WERI-Rb-1 (cell line): Measurements from ENCODE around the gene CARHSP1.
"Not testable (repeated sequence)": the region's sequence is repeated elsewhere in the genome, so short reads cannot be mapped to it uniquely, and the experiment has no call there.

ENCODE experiments used
- DNase-seq: peaks from one replicate; pipeline ENCODE4 v3.0.0-alpha.2; 2020
- H3K27ac ChIP-seq: fragments of 250-450 bp; sonication (Bioruptor Pico); 2 replicates; pipeline ENCODE4 v1.5.1; 2020; ENCODE audit warnings: mild to moderate bottlenecking, moderate library complexity
- H3K27me3 ChIP-seq: fragments of 250-450 bp; sonication (Bioruptor Pico); 2 replicates; pipeline ENCODE4 v1.5.1; 2021; ENCODE audit warnings: mild to moderate bottlenecking, low read depth, moderate library complexity; ENCODE audit not compliant: insufficient read depth, severe bottlenecking
- H3K36me3 ChIP-seq: fragments of 250-450 bp; sonication (Bioruptor Pico); 2 replicates; pipeline ENCODE4 v1.5.1; 2020; ENCODE audit warnings: mild to moderate bottlenecking, moderate library complexity
- H3K4me3 ChIP-seq: 2 replicates; pipeline ENCODE4 v1.5.1; 2011; ENCODE audit warnings: low read depth, mild to moderate bottlenecking, control low read depth, low read length
- H3K9me3 ChIP-seq: fragments of 250-450 bp; sonication (Bioruptor Pico); 2 replicates; pipeline ENCODE4 v1.5.1; 2021; ENCODE audit warnings: mild to moderate bottlenecking, moderate library complexity; ENCODE audit not compliant: severe bottlenecking
- TF ChIP-seq, protein P1 (sequence below): IDR thresholded peaks from 2 replicates; pipeline ENCODE4 v1.5.1; 2011; ENCODE audit warnings: low read depth, mild to moderate bottlenecking, control low read depth, inconsistent platforms, low read length

CARHSP1 gene

DNA sequence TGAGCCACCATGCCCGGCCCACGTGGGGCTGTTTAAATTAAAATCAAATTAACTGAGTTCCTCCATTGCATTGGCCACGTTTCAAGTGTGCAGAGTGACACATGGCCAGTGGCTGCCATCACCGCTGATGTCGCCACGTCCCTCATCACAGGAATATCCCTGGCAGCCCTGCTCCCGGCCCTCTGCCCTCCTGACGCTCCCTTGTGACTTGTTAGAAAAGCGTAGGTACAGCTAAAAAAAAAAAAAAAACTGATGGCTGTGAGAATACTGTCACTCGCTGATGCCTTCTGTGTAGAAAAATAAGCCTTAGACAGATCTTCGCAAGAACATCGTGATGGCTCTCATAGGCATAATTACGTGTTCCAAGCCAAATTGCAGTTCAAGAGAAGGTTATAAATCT, 21.7 kb downstream of the CARHSP1 start:
- no peak for DNase-seq
- no peak overlapping the region for H3K27ac ChIP-seq
- TF ChIP-seq, protein P1, sequence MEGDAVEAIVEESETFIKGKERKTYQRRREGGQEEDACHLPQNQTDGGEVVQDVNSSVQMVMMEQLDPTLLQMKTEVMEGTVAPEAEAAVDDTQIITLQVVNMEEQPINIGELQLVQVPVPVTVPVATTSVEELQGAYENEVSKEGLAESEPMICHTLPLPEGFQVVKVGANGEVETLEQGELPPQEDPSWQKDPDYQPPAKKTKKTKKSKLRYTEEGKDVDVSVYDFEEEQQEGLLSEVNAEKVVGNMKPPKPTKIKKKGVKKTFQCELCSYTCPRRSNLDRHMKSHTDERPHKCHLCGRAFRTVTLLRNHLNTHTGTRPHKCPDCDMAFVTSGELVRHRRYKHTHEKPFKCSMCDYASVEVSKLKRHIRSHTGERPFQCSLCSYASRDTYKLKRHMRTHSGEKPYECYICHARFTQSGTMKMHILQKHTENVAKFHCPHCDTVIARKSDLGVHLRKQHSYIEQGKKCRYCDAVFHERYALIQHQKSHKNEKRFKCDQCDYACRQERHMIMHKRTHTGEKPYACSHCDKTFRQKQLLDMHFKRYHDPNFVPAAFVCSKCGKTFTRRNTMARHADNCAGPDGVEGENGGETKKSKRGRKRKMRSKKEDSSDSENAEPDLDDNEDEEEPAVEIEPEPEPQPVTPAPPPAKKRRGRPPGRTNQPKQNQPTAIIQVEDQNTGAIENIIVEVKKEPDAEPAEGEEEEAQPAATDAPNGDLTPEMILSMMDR: no peak
- peaks cover 26% of the 10 kb centered on the region for H3K36me3 ChIP-seq
- no peak overlapping the region for H3K4me3 ChIP-seq
- no peaks in the 10 kb centered on the region for H3K27me3 ChIP-seq
- no peaks in the 10 kb centered on the region for H3K9me3 ChIP-seq

DNA sequence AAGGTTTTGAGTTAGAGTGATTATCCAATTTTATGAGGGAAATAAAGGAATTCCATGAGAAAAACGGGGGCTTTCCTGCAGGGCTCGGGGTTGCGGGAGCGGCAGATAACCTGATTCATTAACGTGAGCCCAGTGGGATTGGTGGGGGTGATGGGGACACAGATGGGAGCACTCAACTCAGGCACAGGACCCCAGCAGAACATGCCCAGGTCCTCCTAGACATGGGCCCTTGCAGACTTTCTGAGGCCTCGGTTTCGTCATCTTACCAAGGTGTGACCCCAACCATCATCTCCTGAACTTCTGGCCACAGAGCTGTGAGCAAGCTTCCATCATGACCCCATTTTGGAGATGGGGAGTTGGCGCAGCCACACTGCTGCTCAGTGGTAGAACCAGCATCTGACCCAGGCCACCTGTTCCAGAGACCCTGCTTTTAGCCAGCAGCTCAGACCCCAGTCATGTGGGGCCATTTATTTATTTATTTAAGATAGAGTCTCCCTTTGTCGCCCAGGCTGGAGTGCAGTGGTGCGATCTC, 22.3 kb downstream of the CARHSP1 start:
- no peak for DNase-seq
- H3K27me3 ChIP-seq: no peaks in the 10 kb centered on the region
- H3K36me3 ChIP-seq: peaks cover 25% of the 10 kb centered on the region
- H3K9me3 ChIP-seq: no peaks in the 10 kb centered on the region
- TF ChIP-seq, protein P1: no peak
- H3K27ac ChIP-seq: no peak overlapping the region
- no peak overlapping the region for H3K4me3 ChIP-seq

DNA sequence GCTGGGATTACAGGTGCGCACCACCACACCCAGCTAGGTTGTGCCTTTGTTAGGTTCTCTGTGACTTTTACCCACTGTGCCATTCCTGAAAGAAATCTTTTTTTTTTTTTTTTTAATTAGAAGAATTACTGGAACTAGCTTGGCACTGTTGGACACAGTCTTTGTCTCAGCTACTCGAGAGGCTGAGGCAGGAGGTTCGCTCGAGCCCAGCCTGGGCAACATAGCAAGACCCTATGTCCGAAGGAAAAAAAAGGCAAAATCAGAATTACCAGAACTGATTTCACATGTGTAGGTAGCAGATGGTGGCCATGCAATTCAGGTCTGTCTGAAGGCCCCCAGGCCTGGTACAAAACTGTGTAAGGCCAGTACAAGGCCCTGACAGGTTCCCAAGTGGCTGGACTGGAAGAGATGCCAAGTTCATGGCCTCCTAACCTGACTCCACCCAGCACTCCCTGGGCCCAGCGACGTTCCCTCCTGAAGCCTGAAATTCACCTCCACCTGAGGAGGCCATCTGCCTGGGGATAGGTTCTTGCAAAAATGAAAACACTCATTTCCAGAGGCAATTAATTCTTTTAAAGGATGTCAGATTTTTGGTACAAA, 23.0 kb downstream of the CARHSP1 start:
- peaks cover 24% of the 10 kb centered on the region for H3K36me3 ChIP-seq
- no peak overlapping the region for H3K27ac ChIP-seq
- DNase-seq: no peak
- no peaks in the 10 kb centered on the region for H3K27me3 ChIP-seq
- TF ChIP-seq, protein P1: no peak
- no peaks in the 10 kb centered on the region for H3K9me3 ChIP-seq
- no peak overlapping the region for H3K4me3 ChIP-seq

GRCh38 chr16:8843296-8843695, 25.5 kb downstream of the CARHSP1 start:
- not testable (repeated sequence) for H3K9me3 ChIP-seq, DNase-seq, H3K36me3 ChIP-seq, H3K4me3 ChIP-seq, H3K27ac ChIP-seq, H3K27me3 ChIP-seq

- H3K4me3 ChIP-seq, H3K27me3 ChIP-seq, H3K27ac ChIP-seq, DNase-seq, H3K9me3 ChIP-seq, H3K36me3 ChIP-seq: not testable (repeated sequence)
Measured at GRCh38 chr16:8842016-8842415, 26.8 kb downstream of the CARHSP1 start.

DNA sequence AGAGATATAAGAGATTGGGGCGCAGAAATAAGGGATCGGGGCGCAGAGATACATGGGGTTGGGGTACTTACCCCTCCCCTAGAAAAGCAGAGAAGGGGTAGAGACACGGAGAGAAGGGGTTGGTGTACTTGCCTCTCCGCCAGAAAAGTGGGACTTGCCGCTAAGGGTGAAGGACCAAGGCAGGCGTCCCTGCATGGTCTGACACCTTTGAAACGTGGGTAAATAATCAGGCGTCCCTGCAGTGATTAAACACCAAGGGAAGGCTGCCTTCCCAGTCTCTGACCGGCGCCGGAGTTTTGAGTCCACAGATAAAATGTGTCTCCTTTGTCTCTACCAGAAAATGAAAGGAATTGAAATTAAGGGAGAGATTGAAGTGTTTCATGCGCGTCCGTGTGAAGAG, 31.2 kb downstream of the CARHSP1 start:
- not testable (repeated sequence) for H3K9me3 ChIP-seq, H3K36me3 ChIP-seq, H3K27ac ChIP-seq, H3K4me3 ChIP-seq, DNase-seq, H3K27me3 ChIP-seq

- not testable (repeated sequence) for H3K9me3 ChIP-seq, H3K36me3 ChIP-seq, H3K4me3 ChIP-seq, H3K27ac ChIP-seq, H3K27me3 ChIP-seq
- peak; percentile 53 for DNase-seq
Measured at GRCh38 chr16:8836797-8837196, 32.0 kb downstream of the CARHSP1 start.

- TF ChIP-seq, protein P1: no peak
- Histone ChIP-seq H3K27me3 (no peaks in the 10 kb centered on the region), H3K27ac (no peak overlapping the region)
Measured at GRCh38 chr16:8832717-8833105, 36.1 kb downstream of the CARHSP1 start.

More at GRCh38 chr16:8832717-8833105, 36.1 kb downstream of the CARHSP1 start:
- DNase-seq: no peak
- Histone ChIP-seq H3K9me3 (no peaks in the 10 kb centered on the region), H3K36me3 (no peaks in the 10 kb centered on the region; the same call in 1 of the 2 replicates), H3K4me3 (no peak overlapping the region)
